Loucy (cell line): Measurements from ENCODE around the gene NDST3.

ENCODE experiments used
- EZH2phosphoT487 ChIP-seq: fragments of 200-600 bp; IDR thresholded peaks from 2 replicates; pipeline ENCODE4 v1.6.1; 2018; ENCODE audit warnings: antibody characterized with exemption, mild to moderate bottlenecking, moderate library complexity, borderline replicate concordance
- TF ChIP-seq, protein P1 (sequence below): fragments of 200-600 bp; sonication (generic); conservative IDR thresholded peaks from 2 replicates; pipeline ENCODE4 v1.5.1; 2014; ENCODE audit warnings: mild to moderate bottlenecking, antibody characterized with exemption, low read length

DNA sequence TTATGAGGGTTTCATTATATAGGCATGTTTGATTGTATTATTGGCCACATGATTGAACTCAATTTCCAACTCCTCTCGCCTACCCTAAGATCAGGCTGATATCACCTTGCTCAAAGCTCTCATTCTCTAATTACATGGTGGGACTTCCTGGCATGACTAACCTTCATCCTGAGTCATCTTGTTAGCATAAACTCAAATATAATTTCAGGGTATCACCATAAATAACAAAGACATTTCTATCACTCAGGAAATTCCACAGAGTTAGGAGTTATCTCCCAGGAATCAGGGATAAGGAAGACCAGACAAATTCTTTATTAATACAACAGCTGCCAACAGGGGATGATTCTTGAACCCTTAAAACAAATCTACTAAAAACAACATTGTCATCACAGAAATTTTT, 90.7 kb downstream of the NDST3 start:
- TF ChIP-seq, protein P1, sequence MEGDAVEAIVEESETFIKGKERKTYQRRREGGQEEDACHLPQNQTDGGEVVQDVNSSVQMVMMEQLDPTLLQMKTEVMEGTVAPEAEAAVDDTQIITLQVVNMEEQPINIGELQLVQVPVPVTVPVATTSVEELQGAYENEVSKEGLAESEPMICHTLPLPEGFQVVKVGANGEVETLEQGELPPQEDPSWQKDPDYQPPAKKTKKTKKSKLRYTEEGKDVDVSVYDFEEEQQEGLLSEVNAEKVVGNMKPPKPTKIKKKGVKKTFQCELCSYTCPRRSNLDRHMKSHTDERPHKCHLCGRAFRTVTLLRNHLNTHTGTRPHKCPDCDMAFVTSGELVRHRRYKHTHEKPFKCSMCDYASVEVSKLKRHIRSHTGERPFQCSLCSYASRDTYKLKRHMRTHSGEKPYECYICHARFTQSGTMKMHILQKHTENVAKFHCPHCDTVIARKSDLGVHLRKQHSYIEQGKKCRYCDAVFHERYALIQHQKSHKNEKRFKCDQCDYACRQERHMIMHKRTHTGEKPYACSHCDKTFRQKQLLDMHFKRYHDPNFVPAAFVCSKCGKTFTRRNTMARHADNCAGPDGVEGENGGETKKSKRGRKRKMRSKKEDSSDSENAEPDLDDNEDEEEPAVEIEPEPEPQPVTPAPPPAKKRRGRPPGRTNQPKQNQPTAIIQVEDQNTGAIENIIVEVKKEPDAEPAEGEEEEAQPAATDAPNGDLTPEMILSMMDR, result no peak
- TF ChIP-seq EZH2phosphoT487, result no peak
